Mammary epithelial cell (primary cell): ENCODE measurements around the gene C5orf22.

ENCODE experiments used
- CTCF ChIP-seq, 2 donors: IDR thresholded peaks in 1 of 2; conservative IDR thresholded peaks in 1 of 2; 2 replicates each; pipeline ENCODE4 v1.5.1; 2011 to 2012; ENCODE audit warnings: inconsistent platforms in 2 of 2, low read length in 2 of 2, mild to moderate bottlenecking in 2 of 2, control low read depth in 1 of 2, low read depth in 1 of 2; ENCODE audit not compliant: insufficient read depth in 1 of 2; ENCODE audit errors: extremely low read depth in 1 of 2
- EZH2 ChIP-seq: IDR thresholded peaks from 2 replicates; pipeline ENCODE4 v1.6.1; 2012; ENCODE audit warnings: low read length, inconsistent platforms, borderline replicate concordance

DNA sequence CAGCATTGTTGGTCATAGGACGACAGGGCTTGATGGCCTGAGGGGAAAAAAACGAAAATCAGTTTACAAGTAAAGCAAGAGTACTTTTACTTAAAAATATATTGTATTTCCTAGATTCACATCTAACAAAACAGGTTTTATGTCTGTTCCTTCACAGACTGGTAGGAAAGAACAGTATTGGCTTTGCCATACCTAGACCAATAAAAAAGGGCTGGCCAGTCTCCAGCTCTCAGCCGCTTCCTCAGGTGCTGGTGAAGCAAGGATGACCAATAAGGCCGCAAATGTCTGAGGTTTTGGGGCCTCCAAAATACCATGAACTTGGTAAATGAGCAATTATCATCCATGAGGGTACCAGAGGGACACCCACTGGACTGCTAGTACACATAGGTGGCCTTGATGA is 36.8 kb upstream of the C5orf22 start:
- TF ChIP-seq CTCF (conservative IDR thresholded peaks at IDR 0.05 in 1 of 2, IDR thresholded peaks at IDR 0.05 in 1 of 2; ENCODE audit: extremely low read depth in 1 of 2, insufficient read depth in 1 of 2, low read depth in 1 of 2, low read length in 2 of 2) (no peak), EZH2 (no peak)
